Ishikawa (cell line): Measurements from ENCODE around the gene EIF2S2.

ENCODE experiments used
- CEBPB ChIP-seq: IDR thresholded peaks from 2 replicates; pipeline ENCODE4 v1.6.1; 2012
- CREB1 ChIP-seq: IDR thresholded peaks from 2 replicates; pipeline ENCODE4 v1.6.1; 2012; ENCODE audit warnings: low read depth
- EGR1 ChIP-seq: IDR thresholded peaks from 2 replicates; pipeline ENCODE4 v1.6.1; 2012
- EP300 ChIP-seq: IDR thresholded peaks from 2 replicates; pipeline ENCODE4 v1.6.1; 2012; ENCODE audit warnings: borderline replicate concordance
- NFIC ChIP-seq: IDR thresholded peaks from 2 replicates; pipeline ENCODE4 v1.6.1; 2012
- RAD21 ChIP-seq: IDR thresholded peaks from 2 replicates; pipeline ENCODE4 v1.6.1; 2012; ENCODE audit warnings: low read depth
- TAF1 ChIP-seq: IDR thresholded peaks from 2 replicates; pipeline ENCODE4 v1.6.1; 2012; ENCODE audit warnings: low read depth, mild to moderate bottlenecking
- TCF12 ChIP-seq: IDR thresholded peaks from 2 replicates; pipeline ENCODE4 v1.6.1; 2012; ENCODE audit warnings: low read depth
- TEAD4 ChIP-seq: IDR thresholded peaks from 2 replicates; pipeline ENCODE4 v1.6.1; 2012
- ZBTB7A ChIP-seq: IDR thresholded peaks from 2 replicates; pipeline ENCODE4 v1.6.1; 2012; ENCODE audit warnings: low read depth
- TF ChIP-seq, protein P1 (sequence below): IDR thresholded peaks from 2 replicates; pipeline ENCODE4 v1.6.1; 2012; ENCODE audit warnings: low read depth, mild to moderate bottlenecking
- TF ChIP-seq, protein P2 (sequence below): IDR thresholded peaks from 2 replicates; pipeline ENCODE4 v1.6.1; 2012
- TF ChIP-seq, protein P3 (sequence below): IDR thresholded peaks from 2 replicates; pipeline ENCODE4 v1.6.1; 2012

DNA sequence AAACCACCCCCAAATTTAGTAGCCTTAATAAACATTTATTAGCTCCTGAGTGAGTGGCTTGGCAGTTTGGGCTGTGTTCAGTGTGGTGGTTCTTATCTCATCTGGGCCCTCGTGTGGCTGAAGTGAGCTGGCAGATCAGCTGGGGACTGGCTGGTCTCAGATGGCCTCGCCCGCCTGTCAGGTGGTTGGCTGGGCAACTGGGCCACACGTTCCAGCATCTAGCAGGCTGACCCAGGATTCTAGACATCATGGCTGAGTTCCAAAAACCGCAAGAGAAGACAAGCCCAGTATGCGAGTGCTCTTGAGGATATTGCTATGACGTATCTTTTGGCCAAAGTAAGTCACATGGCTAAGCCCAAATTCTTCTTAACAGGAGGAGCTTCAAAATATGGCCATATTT lies 28.9 kb downstream of the EIF2S2 start:
- TF ChIP-seq CEBPB (no peak), NFIC (no peak), RAD21 (peak; percentile 26; the same call in 1 of the 2 replicates), TAF1 (no peak), EP300 (no peak), TCF12 (no peak), EGR1 (no peak), CREB1 (no peak), ZBTB7A (no peak), TEAD4 (no peak)
- TF ChIP-seq, protein P1, sequence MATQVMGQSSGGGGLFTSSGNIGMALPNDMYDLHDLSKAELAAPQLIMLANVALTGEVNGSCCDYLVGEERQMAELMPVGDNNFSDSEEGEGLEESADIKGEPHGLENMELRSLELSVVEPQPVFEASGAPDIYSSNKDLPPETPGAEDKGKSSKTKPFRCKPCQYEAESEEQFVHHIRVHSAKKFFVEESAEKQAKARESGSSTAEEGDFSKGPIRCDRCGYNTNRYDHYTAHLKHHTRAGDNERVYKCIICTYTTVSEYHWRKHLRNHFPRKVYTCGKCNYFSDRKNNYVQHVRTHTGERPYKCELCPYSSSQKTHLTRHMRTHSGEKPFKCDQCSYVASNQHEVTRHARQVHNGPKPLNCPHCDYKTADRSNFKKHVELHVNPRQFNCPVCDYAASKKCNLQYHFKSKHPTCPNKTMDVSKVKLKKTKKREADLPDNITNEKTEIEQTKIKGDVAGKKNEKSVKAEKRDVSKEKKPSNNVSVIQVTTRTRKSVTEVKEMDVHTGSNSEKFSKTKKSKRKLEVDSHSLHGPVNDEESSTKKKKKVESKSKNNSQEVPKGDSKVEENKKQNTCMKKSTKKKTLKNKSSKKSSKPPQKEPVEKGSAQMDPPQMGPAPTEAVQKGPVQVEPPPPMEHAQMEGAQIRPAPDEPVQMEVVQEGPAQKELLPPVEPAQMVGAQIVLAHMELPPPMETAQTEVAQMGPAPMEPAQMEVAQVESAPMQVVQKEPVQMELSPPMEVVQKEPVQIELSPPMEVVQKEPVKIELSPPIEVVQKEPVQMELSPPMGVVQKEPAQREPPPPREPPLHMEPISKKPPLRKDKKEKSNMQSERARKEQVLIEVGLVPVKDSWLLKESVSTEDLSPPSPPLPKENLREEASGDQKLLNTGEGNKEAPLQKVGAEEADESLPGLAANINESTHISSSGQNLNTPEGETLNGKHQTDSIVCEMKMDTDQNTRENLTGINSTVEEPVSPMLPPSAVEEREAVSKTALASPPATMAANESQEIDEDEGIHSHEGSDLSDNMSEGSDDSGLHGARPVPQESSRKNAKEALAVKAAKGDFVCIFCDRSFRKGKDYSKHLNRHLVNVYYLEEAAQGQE: no peak
- TF ChIP-seq, protein P2, sequence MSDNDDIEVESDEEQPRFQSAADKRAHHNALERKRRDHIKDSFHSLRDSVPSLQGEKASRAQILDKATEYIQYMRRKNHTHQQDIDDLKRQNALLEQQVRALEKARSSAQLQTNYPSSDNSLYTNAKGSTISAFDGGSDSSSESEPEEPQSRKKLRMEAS: 0 out of 2 replicates have a peak, but pooled peaks have one; percentile 40
- TF ChIP-seq, protein P3, sequence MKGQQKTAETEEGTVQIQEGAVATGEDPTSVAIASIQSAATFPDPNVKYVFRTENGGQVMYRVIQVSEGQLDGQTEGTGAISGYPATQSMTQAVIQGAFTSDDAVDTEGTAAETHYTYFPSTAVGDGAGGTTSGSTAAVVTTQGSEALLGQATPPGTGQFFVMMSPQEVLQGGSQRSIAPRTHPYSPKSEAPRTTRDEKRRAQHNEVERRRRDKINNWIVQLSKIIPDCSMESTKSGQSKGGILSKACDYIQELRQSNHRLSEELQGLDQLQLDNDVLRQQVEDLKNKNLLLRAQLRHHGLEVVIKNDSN: no peak
